NCI-H748 (cell line): ENCODE results near the gene PRKN.
"Not testable (repeated sequence)": the region's sequence is repeated elsewhere in the genome, so short reads cannot be mapped to it uniquely, and the experiment has no call there.

Source experiments
- DNase-seq: peaks from one replicate; lab custom pipeline; 2025; ENCODE audit not compliant: unreplicated experiment; lab: John Stamatoyannopoulos, UW

The PRKN gene

GRCh38 chr6:161834426-161834825, 893.1 kb downstream of the PRKN start:
- DNase-seq, result no peak

- DNase-seq, result no peak
These were observed 894.3 kb downstream of the PRKN start for GRCh38 chr6:161833099-161833860.

GRCh38 chr6:161832622-161833021, 894.9 kb downstream of the PRKN start:
- no peak for DNase-seq

GRCh38 chr6:161830866-161831616, 896.5 kb downstream of the PRKN start:
- no peak for DNase-seq

- DNase-seq, result no peak
These were observed 898.3 kb downstream of the PRKN start for GRCh38 chr6:161829291-161829729.

GRCh38 chr6:161828355-161828754, 899.2 kb downstream of the PRKN start:
- DNase-seq, result no peak

- no peak for DNase-seq
These were observed 901.1 kb downstream of the PRKN start for GRCh38 chr6:161826512-161826911.

- not testable (repeated sequence) for DNase-seq
These were observed 905.4 kb downstream of the PRKN start for GRCh38 chr6:161822204-161822603.

GRCh38 chr6:161817881-161818280, 909.7 kb downstream of the PRKN start:
- no peak for DNase-seq

GRCh38 chr6:161815965-161816364, 911.6 kb downstream of the PRKN start:
- no peak for DNase-seq

GRCh38 chr6:161813156-161813555, 914.4 kb downstream of the PRKN start:
- no peak for DNase-seq

GRCh38 chr6:161809971-161810370, 917.6 kb downstream of the PRKN start:
- DNase-seq, result no peak

GRCh38 chr6:161804838-161805237, 922.7 kb downstream of the PRKN start:
- no peak for DNase-seq

- DNase-seq, result no peak
These were observed 924.4 kb downstream of the PRKN start for GRCh38 chr6:161803131-161803530.

- no peak for DNase-seq
These were observed 925.3 kb downstream of the PRKN start for GRCh38 chr6:161802231-161802630.

GRCh38 chr6:161798844-161799394, 928.6 kb downstream of the PRKN start:
- DNase-seq, result no peak

GRCh38 chr6:161796681-161797080, 930.9 kb downstream of the PRKN start:
- DNase-seq, result no peak

- DNase-seq, result no peak
These were observed 934.6 kb downstream of the PRKN start for GRCh38 chr6:161792851-161793493.

- no peak for DNase-seq
These were observed 939.0 kb downstream of the PRKN start for GRCh38 chr6:161788531-161788930.

GRCh38 chr6:161772176-161772575, 955.4 kb downstream of the PRKN start:
- no peak for DNase-seq

- no peak for DNase-seq
These were observed 965.6 kb downstream of the PRKN start for GRCh38 chr6:161761966-161762365.

- no peak for DNase-seq
These were observed 972.5 kb downstream of the PRKN start for GRCh38 chr6:161755080-161755479.
